ENCODE data around the gene KLF16.

KLF16 gene

DNA sequence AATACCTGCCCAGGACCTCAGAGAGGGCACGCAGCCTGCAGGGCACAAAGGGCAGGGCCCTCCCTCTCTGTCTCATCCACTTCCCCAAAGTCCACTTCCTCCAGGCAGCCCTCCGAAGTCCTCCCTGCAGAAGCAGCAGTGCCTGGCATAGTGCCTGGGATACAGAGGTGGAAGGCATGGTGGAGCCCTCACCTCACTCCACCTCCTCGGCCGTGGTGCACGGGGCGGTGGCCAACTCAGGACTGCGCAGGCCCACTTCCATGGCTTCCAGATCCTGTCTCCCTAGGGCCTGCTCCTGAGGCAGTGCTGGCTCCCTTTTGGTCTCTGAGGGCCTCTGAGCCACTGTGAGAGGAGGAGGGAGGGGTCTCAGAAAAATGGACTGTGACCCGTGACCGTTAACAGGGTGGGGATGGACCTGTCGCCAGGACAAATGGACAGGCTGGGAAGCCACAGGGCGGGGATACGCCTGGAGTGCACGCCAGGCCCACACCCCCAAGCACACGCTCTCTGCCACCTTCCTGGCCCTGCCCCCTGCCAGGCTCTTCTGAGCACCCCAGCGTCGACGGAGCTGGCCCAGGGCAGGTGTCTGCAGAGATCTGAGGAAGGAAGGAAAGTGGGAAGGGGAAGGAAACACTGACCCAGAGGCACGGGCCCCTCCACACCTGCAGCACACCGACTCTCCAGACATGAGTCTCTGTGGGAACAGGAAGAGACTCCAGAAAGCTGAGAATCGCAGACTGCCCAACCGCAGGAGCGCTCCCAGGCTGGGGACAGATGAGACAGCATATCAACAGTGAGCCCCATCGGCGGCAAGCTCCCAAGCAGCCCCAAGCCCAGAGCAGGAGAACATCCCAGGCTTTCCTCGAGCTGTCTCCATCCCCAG, 23.5 kb downstream of the KLF16 start:
- DNase-seq: no peak

DNA sequence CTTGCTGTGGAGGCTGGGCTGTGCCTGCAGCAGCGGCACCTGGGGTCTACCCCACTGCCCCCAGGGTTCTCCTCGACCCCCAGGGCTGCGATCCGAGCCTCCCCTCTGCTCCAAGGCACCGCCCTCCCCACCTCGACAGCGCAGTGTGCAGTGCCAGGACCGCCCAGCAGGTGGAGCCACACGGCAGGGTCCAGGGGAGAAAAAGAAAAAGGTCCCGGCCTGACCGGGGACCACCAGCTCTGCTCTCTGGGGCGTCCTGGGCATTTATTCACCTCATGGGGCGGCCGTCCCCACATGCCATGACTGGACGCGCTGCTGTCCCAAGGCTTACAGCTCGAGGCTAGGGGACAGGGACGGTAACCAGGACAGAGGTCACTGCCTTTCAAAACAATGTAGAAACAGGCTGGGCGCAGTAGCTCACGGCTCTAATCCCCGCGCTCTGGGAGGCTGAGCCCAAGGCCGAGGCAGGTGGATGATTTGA, 25.7 kb downstream of the KLF16 start:
- no peak for DNase-seq

- no peak for DNase-seq
Observed at GRCh38 chr19:1837222-1837565, 26.2 kb downstream of the KLF16 start.

GRCh38 chr19:1836458-1837221, 26.7 kb downstream of the KLF16 start:
- DNase-seq: no peak

- DNase-seq: no peak
Observed at GRCh38 chr19:1833540-1833939, 29.8 kb downstream of the KLF16 start.

DNA sequence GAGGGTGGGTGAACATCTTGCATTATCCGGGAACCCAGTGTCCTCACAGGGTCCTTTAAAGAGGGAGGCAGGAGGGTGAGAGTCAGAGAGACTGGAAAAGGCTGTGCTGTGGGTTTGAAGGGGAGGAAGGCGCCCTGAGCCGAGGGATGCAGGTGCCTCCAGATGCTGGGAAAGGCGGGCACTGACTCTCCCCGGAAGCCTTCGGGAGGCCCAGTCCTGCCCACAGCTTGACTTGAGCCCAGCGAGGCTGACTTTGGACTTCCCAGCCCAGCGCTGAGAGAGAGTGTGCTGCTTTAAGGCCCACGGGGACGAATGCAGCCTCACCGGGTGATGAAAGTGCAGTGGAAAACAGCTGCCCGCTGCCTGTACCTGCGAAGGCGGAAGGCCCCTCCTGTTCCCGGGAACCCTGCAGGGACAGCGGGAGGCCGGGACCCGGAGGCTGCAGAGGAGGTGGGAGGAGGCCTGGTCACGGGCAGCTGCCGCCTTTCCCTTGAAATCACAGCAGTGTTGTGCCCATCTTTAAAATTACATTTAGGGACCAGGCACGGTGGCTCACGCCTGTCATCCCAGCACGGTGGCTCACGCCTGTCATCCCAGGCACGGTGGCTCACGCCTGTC, 31.2 kb downstream of the KLF16 start:
- no peak for DNase-seq

DNA sequence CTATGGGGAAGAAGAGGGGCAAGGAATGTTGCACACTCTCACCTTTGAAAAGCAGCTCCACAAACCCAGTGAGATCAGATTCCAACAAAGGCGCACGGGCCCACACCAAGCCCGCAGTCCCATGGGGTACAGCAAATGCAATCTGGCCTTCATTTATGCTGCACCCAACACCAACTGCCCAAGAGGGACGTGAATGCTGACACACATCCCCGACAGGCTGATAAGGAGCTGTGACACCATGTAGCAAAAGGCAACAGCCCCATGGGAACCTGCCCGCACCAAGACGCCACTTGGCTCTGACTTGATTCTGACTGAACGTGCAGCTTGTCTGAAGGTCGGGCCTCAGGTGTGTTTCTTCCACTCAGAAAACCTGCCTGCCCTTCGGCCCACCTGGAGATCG, 32.4 kb downstream of the KLF16 start:
- DNase-seq: no peak

DNA sequence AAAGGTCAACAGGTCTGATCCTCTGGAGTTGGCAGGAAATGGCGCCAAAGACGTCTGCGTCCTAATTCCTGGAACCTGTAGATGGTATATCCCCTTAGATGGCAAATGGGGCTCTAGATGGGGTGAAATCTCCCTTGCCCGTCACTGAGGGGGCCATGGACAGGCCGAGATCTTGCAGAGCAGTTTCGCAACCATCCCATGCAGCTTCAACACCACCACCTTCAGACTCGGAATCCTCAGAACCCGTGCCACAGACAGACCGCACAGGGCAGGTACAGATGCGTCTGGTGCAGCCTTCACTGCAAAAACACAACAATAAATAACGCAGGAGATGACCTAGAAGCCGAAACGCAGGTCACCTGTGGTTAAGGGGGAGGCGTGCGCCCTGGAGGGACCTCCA, 32.8 kb downstream of the KLF16 start:
- no peak for DNase-seq

DNA sequence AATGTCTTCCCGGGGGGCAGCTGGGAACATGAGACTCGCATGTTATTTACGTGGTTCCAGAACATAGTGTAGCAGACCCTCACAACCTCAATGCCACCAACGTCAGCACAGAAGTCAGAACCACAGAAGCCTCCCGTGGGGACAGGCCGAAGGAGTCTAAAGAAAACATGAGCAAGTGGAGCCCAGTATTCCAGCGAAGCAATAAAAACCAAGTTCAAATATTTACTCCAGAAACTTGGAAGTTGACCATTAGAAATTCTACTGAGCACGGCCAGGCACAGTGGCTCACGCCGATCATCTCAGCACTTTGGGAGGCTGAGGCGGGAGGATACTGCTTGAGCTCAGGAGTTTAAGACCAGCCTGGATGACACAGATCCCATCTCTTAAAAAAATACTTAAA, 33.4 kb downstream of the KLF16 start:
- DNase-seq: no peak

DNA sequence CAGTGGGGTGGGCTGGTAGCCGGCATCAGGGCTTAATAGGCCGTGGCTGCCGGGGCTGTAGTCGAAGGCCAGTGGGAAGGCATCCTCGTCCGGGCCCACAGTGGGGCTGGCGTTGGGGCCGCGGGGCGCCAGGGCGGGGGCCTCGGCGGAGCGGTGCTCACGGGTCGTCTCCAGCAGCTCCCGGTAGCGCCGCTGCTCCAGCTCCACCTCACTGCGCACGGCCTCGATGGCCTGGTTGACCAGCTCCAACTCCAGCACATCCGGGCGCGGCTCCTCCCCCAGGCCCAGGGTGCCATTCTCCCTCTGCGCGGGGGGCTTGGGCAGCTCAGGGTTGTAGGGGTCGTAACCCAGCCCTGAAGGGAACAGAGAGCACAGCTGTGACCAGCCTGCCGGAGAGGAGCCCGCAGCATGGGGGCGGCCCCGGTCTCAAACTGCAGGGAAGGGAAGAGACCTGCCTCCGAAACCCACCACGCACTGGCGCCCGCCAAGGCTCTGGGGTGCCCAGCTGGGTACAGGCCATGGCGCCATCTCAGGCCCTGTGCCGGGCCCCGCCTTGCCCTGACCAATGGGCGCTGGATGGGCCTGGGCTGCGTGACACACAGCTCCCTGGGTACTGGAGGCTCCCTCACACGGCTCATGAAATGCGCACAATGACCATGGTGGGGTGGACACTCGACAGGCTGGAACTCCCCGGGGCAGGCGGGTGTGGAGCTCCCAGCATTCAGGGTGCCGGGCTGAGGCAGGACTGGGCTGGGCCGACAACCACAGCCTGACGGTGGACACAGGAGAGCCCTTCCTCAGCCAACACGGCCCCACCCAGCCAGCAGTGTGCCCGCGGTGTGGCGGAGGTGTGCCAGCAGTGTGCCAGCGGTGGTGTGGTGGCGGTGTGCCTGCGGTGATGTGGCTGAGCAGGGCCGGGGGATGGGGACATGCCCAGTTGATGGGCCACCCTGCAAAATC, 34.8 kb downstream of the KLF16 start:
- no peak for DNase-seq

GRCh38 chr19:1827566-1828278, 35.7 kb downstream of the KLF16 start:
- no peak for DNase-seq

DNA sequence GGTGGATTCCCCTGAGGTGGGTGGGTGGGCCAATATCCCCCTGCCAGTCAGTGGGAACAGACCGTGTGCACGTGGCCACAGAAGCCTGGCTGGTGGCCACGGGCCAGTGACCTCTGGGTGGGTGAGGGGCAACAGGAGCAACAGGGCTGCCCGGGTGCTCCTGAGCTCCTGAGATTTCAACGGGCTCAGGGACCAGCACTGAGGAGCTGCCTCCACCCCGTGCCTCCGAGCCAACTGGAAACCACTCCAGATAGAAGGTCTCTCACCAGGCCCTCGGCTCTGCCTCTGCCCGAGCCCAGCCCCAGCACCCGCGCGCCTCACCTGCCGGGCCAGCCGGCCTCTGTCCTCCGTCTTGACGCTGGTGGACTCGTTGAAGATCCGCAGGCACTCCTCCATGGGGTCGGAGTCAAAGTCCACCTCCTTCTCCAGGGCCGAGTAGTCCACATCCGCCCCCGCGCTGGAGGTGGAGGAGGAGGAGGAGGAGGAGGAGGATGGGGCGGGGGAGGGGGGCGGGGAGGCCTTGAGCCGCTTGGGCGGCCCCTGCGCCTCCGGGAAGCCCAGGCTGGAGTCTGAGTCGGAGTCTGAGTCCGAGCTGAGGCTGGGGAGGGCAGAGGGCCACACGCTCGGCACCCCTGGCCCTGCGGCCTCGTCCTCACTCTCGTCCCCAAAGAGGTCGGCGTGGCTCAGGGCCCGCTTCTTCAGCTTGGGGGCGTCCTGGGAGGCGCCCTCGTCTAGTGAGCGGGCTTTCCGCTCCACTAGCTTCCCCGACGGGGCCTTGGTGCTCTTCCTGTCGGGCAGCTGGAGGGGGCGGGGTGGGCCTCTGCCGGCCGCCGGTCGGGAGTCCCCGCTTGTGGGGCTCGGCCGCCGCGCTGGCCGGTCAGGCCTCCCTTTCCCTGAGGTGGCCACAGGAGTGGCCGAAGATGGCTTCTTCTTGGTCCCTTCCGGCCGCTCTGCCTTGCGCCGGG, 36.5 kb downstream of the KLF16 start:
- DNase-seq: no peak

- peak in 1 of 2 experiments; percentile 22 for DNase-seq
Observed at GRCh38 chr19:1825909-1826556, 37.3 kb downstream of the KLF16 start.

GRCh38 chr19:1824252-1824622, 39.1 kb downstream of the KLF16 start:
- no peak for DNase-seq

DNA sequence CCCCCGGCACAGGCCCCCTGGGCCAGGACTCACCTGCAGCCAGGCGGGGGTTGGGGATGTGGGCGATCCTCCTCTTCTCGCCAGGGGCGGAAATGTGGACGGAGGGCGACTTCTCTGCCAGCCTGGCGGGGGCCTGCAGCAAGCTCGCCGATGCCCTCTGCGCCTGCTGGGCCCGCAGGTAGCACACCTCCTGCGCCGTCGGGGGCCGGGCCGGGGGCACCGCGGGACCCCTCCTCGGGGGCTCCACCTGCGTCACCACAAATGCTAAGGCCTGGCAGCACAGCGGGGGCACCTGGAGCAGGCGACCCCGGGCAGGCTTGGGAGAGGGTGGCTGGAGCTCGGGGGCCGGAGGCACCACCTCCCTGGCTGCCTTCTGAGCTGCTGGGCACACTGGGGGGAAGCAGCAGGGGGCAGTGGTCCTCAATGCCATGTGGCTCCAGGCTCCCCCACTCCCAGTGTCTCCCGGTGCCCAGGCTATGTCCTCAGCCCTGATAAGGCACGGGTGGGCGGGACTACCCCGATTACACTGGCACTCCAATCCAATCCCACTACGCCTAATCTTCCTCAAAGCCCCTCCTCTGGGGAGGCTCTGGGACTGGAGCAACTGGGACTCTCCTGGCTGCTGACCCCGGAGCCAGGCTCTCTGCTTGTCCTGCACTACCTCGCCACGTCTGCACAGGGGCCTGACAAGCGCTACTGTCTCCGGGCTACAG, 39.7 kb downstream of the KLF16 start:
- DNase-seq: no peak

GRCh38 chr19:1823020-1823419, 40.4 kb downstream of the KLF16 start:
- DNase-seq: no peak

- DNase-seq: peak; percentile 7 to 20
Observed at GRCh38 chr19:1822210-1822609, 41.2 kb downstream of the KLF16 start.

GRCh38 chr19:1819341-1820255, 43.8 kb downstream of the KLF16 start:
- DNase-seq: no peak
